ENCODE data around the gene SCUBE1.

DNA sequence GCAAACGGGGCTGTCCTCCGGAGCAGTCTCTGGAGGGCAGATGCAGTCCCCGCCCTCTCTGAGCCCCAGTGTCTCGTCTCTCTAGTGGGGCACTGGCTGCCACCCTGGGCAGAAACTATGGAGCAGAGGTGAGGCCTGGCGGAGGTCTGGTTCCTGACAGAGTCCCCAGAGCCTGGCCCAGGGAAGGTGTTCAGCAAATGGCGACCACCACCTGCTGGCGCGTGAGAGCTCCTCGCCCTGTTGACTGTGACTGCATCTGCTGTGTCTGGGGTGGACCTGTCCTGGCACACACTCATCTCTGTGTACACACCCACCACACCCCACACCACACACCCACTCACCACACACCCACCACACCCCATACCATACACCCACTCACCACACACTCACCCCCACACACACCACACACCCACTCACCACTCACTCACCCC is 137.9 kb downstream of the SCUBE1 start:
- no peak for TF ChIP-seq POLR2A (IDR thresholded peaks at IDR 0.05)
- TF ChIP-seq, protein P1, sequence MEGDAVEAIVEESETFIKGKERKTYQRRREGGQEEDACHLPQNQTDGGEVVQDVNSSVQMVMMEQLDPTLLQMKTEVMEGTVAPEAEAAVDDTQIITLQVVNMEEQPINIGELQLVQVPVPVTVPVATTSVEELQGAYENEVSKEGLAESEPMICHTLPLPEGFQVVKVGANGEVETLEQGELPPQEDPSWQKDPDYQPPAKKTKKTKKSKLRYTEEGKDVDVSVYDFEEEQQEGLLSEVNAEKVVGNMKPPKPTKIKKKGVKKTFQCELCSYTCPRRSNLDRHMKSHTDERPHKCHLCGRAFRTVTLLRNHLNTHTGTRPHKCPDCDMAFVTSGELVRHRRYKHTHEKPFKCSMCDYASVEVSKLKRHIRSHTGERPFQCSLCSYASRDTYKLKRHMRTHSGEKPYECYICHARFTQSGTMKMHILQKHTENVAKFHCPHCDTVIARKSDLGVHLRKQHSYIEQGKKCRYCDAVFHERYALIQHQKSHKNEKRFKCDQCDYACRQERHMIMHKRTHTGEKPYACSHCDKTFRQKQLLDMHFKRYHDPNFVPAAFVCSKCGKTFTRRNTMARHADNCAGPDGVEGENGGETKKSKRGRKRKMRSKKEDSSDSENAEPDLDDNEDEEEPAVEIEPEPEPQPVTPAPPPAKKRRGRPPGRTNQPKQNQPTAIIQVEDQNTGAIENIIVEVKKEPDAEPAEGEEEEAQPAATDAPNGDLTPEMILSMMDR (IDR thresholded peaks at IDR 0.05), result no peak
